Loucy (cell line): ENCODE measurements around the gene ZDHHC22.

Experiments
- EZH2phosphoT487 ChIP-seq: fragments of 200-600 bp; IDR thresholded peaks from 2 replicates; pipeline ENCODE4 v1.6.1; 2018; ENCODE audit warnings: antibody characterized with exemption, mild to moderate bottlenecking, moderate library complexity, borderline replicate concordance
- TF ChIP-seq, protein P1 (sequence below): fragments of 200-600 bp; sonication (generic); conservative IDR thresholded peaks from 2 replicates; pipeline ENCODE4 v1.5.1; 2014; ENCODE audit warnings: mild to moderate bottlenecking, antibody characterized with exemption, low read length

- TF ChIP-seq, protein P1, sequence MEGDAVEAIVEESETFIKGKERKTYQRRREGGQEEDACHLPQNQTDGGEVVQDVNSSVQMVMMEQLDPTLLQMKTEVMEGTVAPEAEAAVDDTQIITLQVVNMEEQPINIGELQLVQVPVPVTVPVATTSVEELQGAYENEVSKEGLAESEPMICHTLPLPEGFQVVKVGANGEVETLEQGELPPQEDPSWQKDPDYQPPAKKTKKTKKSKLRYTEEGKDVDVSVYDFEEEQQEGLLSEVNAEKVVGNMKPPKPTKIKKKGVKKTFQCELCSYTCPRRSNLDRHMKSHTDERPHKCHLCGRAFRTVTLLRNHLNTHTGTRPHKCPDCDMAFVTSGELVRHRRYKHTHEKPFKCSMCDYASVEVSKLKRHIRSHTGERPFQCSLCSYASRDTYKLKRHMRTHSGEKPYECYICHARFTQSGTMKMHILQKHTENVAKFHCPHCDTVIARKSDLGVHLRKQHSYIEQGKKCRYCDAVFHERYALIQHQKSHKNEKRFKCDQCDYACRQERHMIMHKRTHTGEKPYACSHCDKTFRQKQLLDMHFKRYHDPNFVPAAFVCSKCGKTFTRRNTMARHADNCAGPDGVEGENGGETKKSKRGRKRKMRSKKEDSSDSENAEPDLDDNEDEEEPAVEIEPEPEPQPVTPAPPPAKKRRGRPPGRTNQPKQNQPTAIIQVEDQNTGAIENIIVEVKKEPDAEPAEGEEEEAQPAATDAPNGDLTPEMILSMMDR: no peak
- TF ChIP-seq EZH2phosphoT487: no peak
These were observed 56.6 kb downstream of the ZDHHC22 start for GRCh38 chr14:77084985-77085384.
